ENCODE measurements around the gene TOB2. TPM values are rescaled to one million over a fixed set of nuclear protein-coding genes. Genes with fewer than 3 reads are reported as not detected.

TOB2 gene
- total RNA-seq, 4 donors from 2014 or later, result 50.8 to 67.3 (median 56.9) TPM

GRCh38 chr22:41480397-41480735, 33.8 kb upstream of the TOB2 start:
- Histone ChIP-seq H3K27ac (peak overlapping the region; percentile 73 to 95 (median 84)), H3K36me3 (no peaks in the 10 kb centered on the region), H3K4me1 (peaks cover 9 to 82% (median 66%) of the 10 kb centered on the region in 4 donors), H3K9me3 (no peaks in the 10 kb centered on the region), H3K27me3 (no peaks in the 10 kb centered on the region), H3K4me3 (no peak overlapping the region)
- DNase-seq (ENCODE audit: low spot score in 2 of 2), result no peak
- 16 to 20% methylated on average over 7 of the region's 7 CpGs for WGBS, 2 donors
- TF ChIP-seq, protein P1, sequence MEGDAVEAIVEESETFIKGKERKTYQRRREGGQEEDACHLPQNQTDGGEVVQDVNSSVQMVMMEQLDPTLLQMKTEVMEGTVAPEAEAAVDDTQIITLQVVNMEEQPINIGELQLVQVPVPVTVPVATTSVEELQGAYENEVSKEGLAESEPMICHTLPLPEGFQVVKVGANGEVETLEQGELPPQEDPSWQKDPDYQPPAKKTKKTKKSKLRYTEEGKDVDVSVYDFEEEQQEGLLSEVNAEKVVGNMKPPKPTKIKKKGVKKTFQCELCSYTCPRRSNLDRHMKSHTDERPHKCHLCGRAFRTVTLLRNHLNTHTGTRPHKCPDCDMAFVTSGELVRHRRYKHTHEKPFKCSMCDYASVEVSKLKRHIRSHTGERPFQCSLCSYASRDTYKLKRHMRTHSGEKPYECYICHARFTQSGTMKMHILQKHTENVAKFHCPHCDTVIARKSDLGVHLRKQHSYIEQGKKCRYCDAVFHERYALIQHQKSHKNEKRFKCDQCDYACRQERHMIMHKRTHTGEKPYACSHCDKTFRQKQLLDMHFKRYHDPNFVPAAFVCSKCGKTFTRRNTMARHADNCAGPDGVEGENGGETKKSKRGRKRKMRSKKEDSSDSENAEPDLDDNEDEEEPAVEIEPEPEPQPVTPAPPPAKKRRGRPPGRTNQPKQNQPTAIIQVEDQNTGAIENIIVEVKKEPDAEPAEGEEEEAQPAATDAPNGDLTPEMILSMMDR (IDR thresholded peaks at IDR 0.05), result no peak
- TF ChIP-seq EP300 (IDR thresholded peaks at IDR 0.05) (no peak), POLR2A (IDR thresholded peaks at IDR 0.05) (no peak)

GRCh38 chr22:41479671-41480396, 33.2 kb upstream of the TOB2 start:
- Histone ChIP-seq H3K4me1 (peaks cover 9 to 80% (median 64%) of the 10 kb centered on the region in 4 donors), H3K27ac (peak overlapping the region; percentile 73 to 95 (median 84)), H3K9me3 (no peaks in the 10 kb centered on the region), H3K27me3 (no peaks in the 10 kb centered on the region), H3K4me3 (peak overlapping the region in 1 of 4 donors; percentile 0), H3K36me3 (no peaks in the 10 kb centered on the region)
- 36 to 46% methylated on average over 6 of the region's 6 CpGs for WGBS, 2 donors
- TF ChIP-seq EP300 (IDR thresholded peaks at IDR 0.05), result no peak
- TF ChIP-seq, protein P1 (IDR thresholded peaks at IDR 0.05), result peak in 1 of 5 experiments; percentile 8
- no peak for DNase-seq (ENCODE audit: low spot score in 2 of 2)

- TF ChIP-seq EP300 (IDR thresholded peaks at IDR 0.05), result peak; percentile 10 to 90
- TF ChIP-seq, protein P1 (IDR thresholded peaks at IDR 0.05), result no peak
- TF ChIP-seq POLR2A (IDR thresholded peaks at IDR 0.05), result no peak
- peak overlapping the region; percentile 73 to 95 (median 84) for H3K27ac ChIP-seq
- H3K27me3 ChIP-seq, result no peaks in the 10 kb centered on the region
- no peaks in the 10 kb centered on the region for H3K36me3 ChIP-seq
- peak; percentile 21 to 45 for DNase-seq (ENCODE audit: low spot score in 2 of 2)
- peaks cover 9 to 72% (median 59%) of the 10 kb centered on the region in 4 donors for H3K4me1 ChIP-seq
- no peaks in the 10 kb centered on the region for H3K9me3 ChIP-seq
- no peak overlapping the region for H3K4me3 ChIP-seq
- WGBS, 2 donors, result 37 to 47% methylated on average over 7 of the region's 7 CpGs
These were observed 32.4 kb upstream of the TOB2 start for GRCh38 chr22:41478891-41479521.

DNA sequence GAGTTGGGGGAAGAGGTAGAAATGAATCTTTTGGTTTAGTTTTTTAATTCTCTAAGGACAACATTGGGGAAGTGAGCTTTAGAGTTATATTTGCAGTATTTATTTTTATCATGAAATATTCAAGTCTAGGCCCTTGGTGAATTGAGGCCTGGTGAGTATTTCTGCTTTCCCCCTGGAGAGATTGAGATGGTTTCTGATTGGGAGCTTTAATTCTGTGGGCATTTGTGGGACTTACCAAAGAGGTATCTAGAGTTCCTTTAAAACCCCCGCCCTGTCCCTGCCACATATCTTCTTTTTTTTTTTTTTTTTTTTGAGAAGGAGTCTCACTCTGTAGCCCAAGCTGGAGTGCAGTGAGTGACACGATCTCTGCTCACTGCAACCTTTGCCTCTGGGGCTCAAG, 31.9 kb upstream of the TOB2 start:
- WGBS, 2 donors, result 58 to 61% methylated on average over 2 of the region's 2 CpGs
- Histone ChIP-seq H3K36me3 (peaks cover 0 to under 1% (median 0%) of the 10 kb centered on the region in 3 donors), H3K27ac (peak overlapping the region; percentile 73 to 95 (median 84)), H3K27me3 (no peaks in the 10 kb centered on the region), H3K4me3 (no peak overlapping the region), H3K4me1 (peaks cover 9 to 67% (median 53%) of the 10 kb centered on the region in 4 donors), H3K9me3 (no peaks in the 10 kb centered on the region)
- DNase-seq (ENCODE audit: low spot score in 2 of 2), result no peak
- TF ChIP-seq, protein P1 (IDR thresholded peaks at IDR 0.05), result no peak
- TF ChIP-seq POLR2A (IDR thresholded peaks at IDR 0.05) (no peak), EP300 (IDR thresholded peaks at IDR 0.05) (no peak)

DNA sequence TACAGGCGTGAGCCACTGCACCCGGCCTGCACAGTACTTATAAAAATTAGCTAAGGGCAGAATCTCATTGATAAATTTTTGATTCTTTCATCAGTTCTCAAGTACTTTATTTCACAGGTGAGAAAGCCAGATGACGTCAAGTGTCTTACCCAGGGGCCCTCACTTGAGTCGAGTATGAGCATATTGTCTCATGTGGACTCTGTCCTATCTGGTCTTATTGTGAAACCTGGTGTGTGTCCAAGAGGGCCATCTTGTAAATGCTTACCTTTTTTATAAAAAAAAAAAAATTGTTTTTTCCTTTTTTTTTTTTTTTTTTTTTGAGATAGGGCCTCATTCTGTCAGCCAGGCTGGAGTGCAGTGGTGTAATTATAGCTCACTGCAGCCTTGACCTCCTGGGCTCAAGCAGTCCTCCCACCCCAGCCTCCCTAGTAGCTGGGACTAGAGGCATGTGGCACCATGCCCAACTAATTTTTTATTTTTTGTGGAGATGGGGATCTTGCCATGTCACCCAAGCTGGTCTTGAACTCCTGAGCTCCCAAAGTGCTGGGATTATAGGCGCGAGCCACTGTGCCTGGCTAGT, 28.4 kb upstream of the TOB2 start:
- Histone ChIP-seq H3K27me3 (no peaks in the 10 kb centered on the region), H3K27ac (peak overlapping the region in 1 of 4 donors; percentile 39), H3K4me1 (peaks cover 0 to 65% (median 24%) of the 10 kb centered on the region in 4 donors), H3K4me3 (no peak overlapping the region), H3K36me3 (peaks cover 0 to 9% (median 0%) of the 10 kb centered on the region in 3 donors), H3K9me3 (no peaks in the 10 kb centered on the region)
- DNase-seq (ENCODE audit: low spot score in 2 of 2), result no peak
- TF ChIP-seq EP300 (IDR thresholded peaks at IDR 0.05) (no peak), POLR2A (IDR thresholded peaks at IDR 0.05) (no peak)
- TF ChIP-seq, protein P1 (IDR thresholded peaks at IDR 0.05), result no peak
- WGBS, 2 donors, result 93% methylated on average over 6 of the region's 6 CpGs

All from tibial nerve (tissue), 4 donors.